ENCODE results near the gene ARHGAP28.

DNA sequence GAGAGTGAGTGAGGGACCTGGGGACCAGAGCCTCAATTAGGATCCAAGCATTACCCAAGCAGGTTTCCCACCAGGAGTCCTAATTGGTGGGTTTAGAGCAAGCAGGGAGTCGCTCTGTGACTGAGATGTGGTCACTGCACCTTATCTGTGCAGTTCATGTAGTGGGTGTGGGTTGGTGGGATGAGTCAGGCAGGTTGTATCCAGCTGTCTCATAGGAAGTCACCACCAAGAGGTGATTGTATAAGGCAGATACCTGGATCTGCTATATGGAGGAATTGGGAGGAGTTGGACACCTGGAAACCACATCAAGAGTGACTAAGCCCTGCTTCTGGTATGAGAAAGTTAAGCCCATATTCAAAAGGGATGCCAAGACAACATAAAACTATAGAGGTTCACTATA, 106.8 kb downstream of the ARHGAP28 start:
- TF ChIP-seq, protein P1, sequence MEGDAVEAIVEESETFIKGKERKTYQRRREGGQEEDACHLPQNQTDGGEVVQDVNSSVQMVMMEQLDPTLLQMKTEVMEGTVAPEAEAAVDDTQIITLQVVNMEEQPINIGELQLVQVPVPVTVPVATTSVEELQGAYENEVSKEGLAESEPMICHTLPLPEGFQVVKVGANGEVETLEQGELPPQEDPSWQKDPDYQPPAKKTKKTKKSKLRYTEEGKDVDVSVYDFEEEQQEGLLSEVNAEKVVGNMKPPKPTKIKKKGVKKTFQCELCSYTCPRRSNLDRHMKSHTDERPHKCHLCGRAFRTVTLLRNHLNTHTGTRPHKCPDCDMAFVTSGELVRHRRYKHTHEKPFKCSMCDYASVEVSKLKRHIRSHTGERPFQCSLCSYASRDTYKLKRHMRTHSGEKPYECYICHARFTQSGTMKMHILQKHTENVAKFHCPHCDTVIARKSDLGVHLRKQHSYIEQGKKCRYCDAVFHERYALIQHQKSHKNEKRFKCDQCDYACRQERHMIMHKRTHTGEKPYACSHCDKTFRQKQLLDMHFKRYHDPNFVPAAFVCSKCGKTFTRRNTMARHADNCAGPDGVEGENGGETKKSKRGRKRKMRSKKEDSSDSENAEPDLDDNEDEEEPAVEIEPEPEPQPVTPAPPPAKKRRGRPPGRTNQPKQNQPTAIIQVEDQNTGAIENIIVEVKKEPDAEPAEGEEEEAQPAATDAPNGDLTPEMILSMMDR (IDR thresholded peaks at IDR 0.05; ENCODE audit: insufficient read depth, low read length): no peak
- TF ChIP-seq GABPA (IDR thresholded peaks at IDR 0.05; ENCODE audit: low read depth): no peak
- no peak for TF ChIP-seq POLR2AphosphoS5 (IDR thresholded peaks at IDR 0.05; ENCODE audit: low read depth)
- TF ChIP-seq, protein P2, sequence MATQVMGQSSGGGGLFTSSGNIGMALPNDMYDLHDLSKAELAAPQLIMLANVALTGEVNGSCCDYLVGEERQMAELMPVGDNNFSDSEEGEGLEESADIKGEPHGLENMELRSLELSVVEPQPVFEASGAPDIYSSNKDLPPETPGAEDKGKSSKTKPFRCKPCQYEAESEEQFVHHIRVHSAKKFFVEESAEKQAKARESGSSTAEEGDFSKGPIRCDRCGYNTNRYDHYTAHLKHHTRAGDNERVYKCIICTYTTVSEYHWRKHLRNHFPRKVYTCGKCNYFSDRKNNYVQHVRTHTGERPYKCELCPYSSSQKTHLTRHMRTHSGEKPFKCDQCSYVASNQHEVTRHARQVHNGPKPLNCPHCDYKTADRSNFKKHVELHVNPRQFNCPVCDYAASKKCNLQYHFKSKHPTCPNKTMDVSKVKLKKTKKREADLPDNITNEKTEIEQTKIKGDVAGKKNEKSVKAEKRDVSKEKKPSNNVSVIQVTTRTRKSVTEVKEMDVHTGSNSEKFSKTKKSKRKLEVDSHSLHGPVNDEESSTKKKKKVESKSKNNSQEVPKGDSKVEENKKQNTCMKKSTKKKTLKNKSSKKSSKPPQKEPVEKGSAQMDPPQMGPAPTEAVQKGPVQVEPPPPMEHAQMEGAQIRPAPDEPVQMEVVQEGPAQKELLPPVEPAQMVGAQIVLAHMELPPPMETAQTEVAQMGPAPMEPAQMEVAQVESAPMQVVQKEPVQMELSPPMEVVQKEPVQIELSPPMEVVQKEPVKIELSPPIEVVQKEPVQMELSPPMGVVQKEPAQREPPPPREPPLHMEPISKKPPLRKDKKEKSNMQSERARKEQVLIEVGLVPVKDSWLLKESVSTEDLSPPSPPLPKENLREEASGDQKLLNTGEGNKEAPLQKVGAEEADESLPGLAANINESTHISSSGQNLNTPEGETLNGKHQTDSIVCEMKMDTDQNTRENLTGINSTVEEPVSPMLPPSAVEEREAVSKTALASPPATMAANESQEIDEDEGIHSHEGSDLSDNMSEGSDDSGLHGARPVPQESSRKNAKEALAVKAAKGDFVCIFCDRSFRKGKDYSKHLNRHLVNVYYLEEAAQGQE (IDR thresholded peaks at IDR 0.05; ENCODE audit: insufficient replicate concordance, low read depth): no peak
- no peak for TF ChIP-seq SPI1 (IDR thresholded peaks at IDR 0.05; ENCODE audit: borderline replicate concordance, low read depth)
